Mesothelial cell of epicardium (in vitro differentiated cells): Measurements from ENCODE around the gene TCERG1L. TPM values are rescaled to one million over a fixed set of nuclear protein-coding genes. Genes with fewer than 3 reads are reported as not detected.

Source experiments
- DNase-seq, 2 experiments: peaks; one replicate each; pipeline ENCODE4 v3.0.0; 2021; ENCODE audit warnings: low spot score in 2 of 2; ENCODE audit not compliant: unreplicated experiment in 2 of 2
- H3K27ac Mint-ChIP-seq: 2 replicates; pipeline ENCODE4 v1.8.0; 2021; ENCODE audit warnings: mixed read lengths
- H3K27me3 Mint-ChIP-seq: 2 replicates; pipeline ENCODE4 v1.8.0; 2021; ENCODE audit warnings: low read depth, mixed read lengths
- H3K36me3 Mint-ChIP-seq: 2 replicates; pipeline ENCODE4 v1.8.0; 2021; ENCODE audit warnings: mixed read lengths
- H3K4me1 Mint-ChIP-seq: 2 replicates; pipeline ENCODE4 v1.8.0; 2021; ENCODE audit warnings: mixed read lengths
- H3K4me3 Mint-ChIP-seq: 2 replicates; pipeline ENCODE4 v1.8.0; 2021; ENCODE audit warnings: mild to moderate bottlenecking, moderate library complexity, mixed read lengths
- H3K9me3 Mint-ChIP-seq: 2 replicates; pipeline ENCODE4 v1.8.0; 2021; ENCODE audit warnings: mixed read lengths
- total RNA-seq: library from RNA; stranded (reverse); gene quantifications from 3 replicates; pipeline ENCODE4 v1.2.1, GENCODE V29; 2021
- TF ChIP-seq, protein P1 (sequence below): fragments of 200-600 bp; sonication (generic); IDR thresholded peaks from one replicate; pipeline ENCODE4 v1.5.0; 2021; ENCODE audit warnings: antibody characterized with exemption; ENCODE audit not compliant: unreplicated experiment

Gene TCERG1L
- total RNA-seq, 1 donor from 2014 or later, result 0.63 TPM

DNA sequence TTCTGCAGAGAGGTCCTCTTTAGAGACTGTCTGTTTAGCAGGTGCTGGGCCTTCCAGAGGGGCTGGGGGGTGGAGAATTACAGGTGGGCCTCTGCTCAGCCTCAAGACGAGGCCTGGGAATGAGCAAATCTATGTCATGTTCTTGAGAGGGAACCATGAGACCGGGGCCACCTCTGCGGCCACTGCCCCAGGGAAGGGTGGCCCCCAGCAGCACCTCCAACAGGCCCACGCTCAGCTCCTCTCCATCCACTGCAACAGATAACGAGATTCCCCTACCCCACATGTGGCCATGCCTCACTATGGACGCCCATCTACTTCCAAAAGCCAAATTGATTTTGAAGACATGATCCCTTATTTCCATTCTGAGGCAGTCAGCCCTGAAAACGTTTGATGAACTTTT, 176.9 kb downstream of the TCERG1L start:
- Mint-ChIP-seq H3K9me3 (no peaks in the 10 kb centered on the region), H3K4me3 (no peak overlapping the region), H3K27me3 (peaks cover 6% of the 10 kb centered on the region), H3K4me1 (peaks cover 16% of the 10 kb centered on the region), H3K36me3 (no peaks in the 10 kb centered on the region), H3K27ac (no peak overlapping the region)
- DNase-seq, result no peak
- TF ChIP-seq, protein P1, sequence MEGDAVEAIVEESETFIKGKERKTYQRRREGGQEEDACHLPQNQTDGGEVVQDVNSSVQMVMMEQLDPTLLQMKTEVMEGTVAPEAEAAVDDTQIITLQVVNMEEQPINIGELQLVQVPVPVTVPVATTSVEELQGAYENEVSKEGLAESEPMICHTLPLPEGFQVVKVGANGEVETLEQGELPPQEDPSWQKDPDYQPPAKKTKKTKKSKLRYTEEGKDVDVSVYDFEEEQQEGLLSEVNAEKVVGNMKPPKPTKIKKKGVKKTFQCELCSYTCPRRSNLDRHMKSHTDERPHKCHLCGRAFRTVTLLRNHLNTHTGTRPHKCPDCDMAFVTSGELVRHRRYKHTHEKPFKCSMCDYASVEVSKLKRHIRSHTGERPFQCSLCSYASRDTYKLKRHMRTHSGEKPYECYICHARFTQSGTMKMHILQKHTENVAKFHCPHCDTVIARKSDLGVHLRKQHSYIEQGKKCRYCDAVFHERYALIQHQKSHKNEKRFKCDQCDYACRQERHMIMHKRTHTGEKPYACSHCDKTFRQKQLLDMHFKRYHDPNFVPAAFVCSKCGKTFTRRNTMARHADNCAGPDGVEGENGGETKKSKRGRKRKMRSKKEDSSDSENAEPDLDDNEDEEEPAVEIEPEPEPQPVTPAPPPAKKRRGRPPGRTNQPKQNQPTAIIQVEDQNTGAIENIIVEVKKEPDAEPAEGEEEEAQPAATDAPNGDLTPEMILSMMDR, result no peak

- Mint-ChIP-seq H3K27me3 (peaks cover 2% of the 10 kb centered on the region), H3K36me3 (no peaks in the 10 kb centered on the region), H3K4me3 (no peak overlapping the region), H3K9me3 (no peaks in the 10 kb centered on the region), H3K4me1 (peaks cover 16% of the 10 kb centered on the region), H3K27ac (no peak overlapping the region)
- DNase-seq, result no peak
- TF ChIP-seq, protein P1, result no peak
Measured at GRCh38 chr10:131134001-131134576, 177.4 kb downstream of the TCERG1L start.

GRCh38 chr10:131132681-131133080, 178.8 kb downstream of the TCERG1L start:
- Mint-ChIP-seq H3K36me3 (no peaks in the 10 kb centered on the region), H3K27ac (no peak overlapping the region), H3K4me1 (peaks cover 22% of the 10 kb centered on the region), H3K27me3 (no peaks in the 10 kb centered on the region), H3K9me3 (no peaks in the 10 kb centered on the region), H3K4me3 (no peak overlapping the region)
- TF ChIP-seq, protein P1, result no peak
- DNase-seq, result no peak

DNA sequence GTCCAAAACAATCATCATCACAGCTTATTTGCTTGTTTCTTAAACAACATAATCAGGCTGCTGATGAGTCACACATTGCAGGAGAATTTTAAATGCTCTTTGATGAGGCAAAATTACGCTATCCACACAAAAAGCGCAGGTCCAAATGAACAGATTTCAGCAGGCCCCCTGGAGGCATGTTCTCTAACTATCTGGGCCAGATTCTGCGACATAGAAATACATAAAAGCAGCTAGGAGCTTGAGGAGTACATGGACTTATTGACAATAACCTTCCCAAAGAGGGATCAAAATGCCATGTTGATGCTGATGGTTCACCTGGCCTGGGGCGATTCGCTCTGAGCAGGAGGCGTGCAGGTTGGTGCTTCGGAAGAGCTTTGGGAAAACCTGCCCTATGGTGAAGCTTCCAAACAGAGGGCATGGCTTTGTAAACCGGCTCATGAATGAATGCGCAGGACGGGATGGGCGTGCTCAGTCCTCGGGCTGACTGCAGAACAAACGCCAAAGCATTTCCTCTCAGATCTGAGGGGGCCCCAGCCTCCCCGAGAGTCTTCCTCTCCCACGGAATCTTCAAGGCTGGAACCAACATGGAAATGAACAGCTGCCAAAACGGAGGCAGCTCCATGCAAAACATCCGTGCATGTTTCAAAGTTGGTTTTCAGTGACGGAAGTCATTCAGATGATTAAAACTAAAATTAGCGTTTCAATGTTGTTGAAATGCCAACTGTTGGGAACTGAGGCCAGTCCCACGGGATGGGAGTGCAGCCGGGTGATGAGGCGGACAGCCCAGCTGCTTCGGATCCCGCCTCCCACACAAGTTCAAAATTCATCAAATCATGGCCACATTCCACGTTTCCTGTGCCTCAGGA, 179.6 kb downstream of the TCERG1L start:
- Mint-ChIP-seq H3K27ac (no peak overlapping the region), H3K36me3 (no peaks in the 10 kb centered on the region), H3K27me3 (no peaks in the 10 kb centered on the region), H3K4me3 (no peak overlapping the region), H3K4me1 (peaks cover 29% of the 10 kb centered on the region), H3K9me3 (no peaks in the 10 kb centered on the region)
- DNase-seq, result no peak
- TF ChIP-seq, protein P1, result no peak

GRCh38 chr10:131130025-131130424, 181.5 kb downstream of the TCERG1L start:
- H3K9me3 Mint-ChIP-seq, result no peaks in the 10 kb centered on the region
- H3K27me3 Mint-ChIP-seq, result no peaks in the 10 kb centered on the region
- TF ChIP-seq, protein P1, result no peak
- no peak overlapping the region for H3K4me3 Mint-ChIP-seq
- no peak for DNase-seq
- peaks cover 39% of the 10 kb centered on the region for H3K4me1 Mint-ChIP-seq
- no peaks in the 10 kb centered on the region for H3K36me3 Mint-ChIP-seq
- H3K27ac Mint-ChIP-seq, result no peak overlapping the region
